Stimulated activated CD4-positive, alpha-beta T cell treated with anti-CD3 and anti-CD28 coated beads, Interleukin-15, amount 100 ng/mL, for 1 hour (primary cell): ENCODE results near the gene ZNF142.
"Not testable (repeated sequence)": the region's sequence is repeated elsewhere in the genome, so short reads cannot be mapped to it uniquely, and the experiment has no call there.

Experiments
- DNase-seq, 2 donors: peaks; one replicate each; pipeline ENCODE4 v3.0.0-alpha.2; 2020; ENCODE audit warnings: low read depth in 1 of 2, low spot score in 1 of 2

Gene ZNF142

GRCh38 chr2:218659258-218659987, at the start of gene ZNF142, which contains the start of gene BCS1L:
Gene ZNF142, minus strand, starts transcription at chr2:218659623. Its CDS starts 3,194 bp downstream, at chr2:218656429.
Gene BCS1L, plus strand, starts transcription at chr2:218659683. Its CDS starts 1,305 bp downstream, at chr2:218660988.
- peak; percentile 76 to 91 for DNase-seq

GRCh38 chr2:218708086-218708485, 48.7 kb upstream of the ZNF142 start:
- DNase-seq = no peak

GRCh38 chr2:218703341-218703740, 43.9 kb upstream of the ZNF142 start:
- DNase-seq = no peak

- no peak for DNase-seq
Observed at GRCh38 chr2:218701806-218702205, 42.4 kb upstream of the ZNF142 start.

GRCh38 chr2:218698885-218699284, 39.5 kb upstream of the ZNF142 start:
- no peak for DNase-seq

GRCh38 chr2:218694405-218695145, 35.2 kb upstream of the ZNF142 start:
- no peak for DNase-seq

GRCh38 chr2:218691234-218691633, 31.8 kb upstream of the ZNF142 start:
- no peak for DNase-seq

GRCh38 chr2:218687400-218688060, 28.1 kb upstream of the ZNF142 start:
- DNase-seq = not testable (repeated sequence)

- no peak for DNase-seq
Observed at GRCh38 chr2:218680061-218680460, 20.6 kb upstream of the ZNF142 start.

GRCh38 chr2:218679119-218679518, 19.7 kb upstream of the ZNF142 start:
- no peak for DNase-seq

GRCh38 chr2:218671654-218672566, 12.5 kb upstream of the ZNF142 start, which contains the start of the genes RNF25 and STK36:
Gene RNF25, minus strand, starts transcription at chr2:218672002. Its CDS starts 32 bp downstream, at chr2:218671970.
Gene STK36, plus strand, starts transcription at chr2:218672086. Its CDS starts 744 bp downstream, at chr2:218672830.
- peak; percentile 61 to 70 for DNase-seq

- no peak for DNase-seq
Observed at GRCh38 chr2:218671097-218671653, 11.8 kb upstream of the ZNF142 start.

- no peak for DNase-seq
Observed at GRCh38 chr2:218664653-218665052, 5.2 kb upstream of the ZNF142 start.

GRCh38 chr2:218663901-218664300, 4.5 kb upstream of the ZNF142 start:
- no peak for DNase-seq

GRCh38 chr2:218662827-218663226, 3.4 kb upstream of the ZNF142 start:
- no peak for DNase-seq

GRCh38 chr2:218662377-218662776, 3.0 kb upstream of the ZNF142 start:
- no peak for DNase-seq

- DNase-seq = no peak
Observed at GRCh38 chr2:218659988-218660358, 550 bp upstream of the ZNF142 start.

- DNase-seq = no peak
Observed at GRCh38 chr2:218658671-218659257, 659 bp downstream of the ZNF142 start.

- DNase-seq = no peak
Observed at GRCh38 chr2:218655751-218656150, 3.7 kb downstream of the ZNF142 start.

GRCh38 chr2:218648787-218649100, 10.7 kb downstream of the ZNF142 start:
- no peak for DNase-seq
